ENCODE measurements around the gene ATG4B.

DNA sequence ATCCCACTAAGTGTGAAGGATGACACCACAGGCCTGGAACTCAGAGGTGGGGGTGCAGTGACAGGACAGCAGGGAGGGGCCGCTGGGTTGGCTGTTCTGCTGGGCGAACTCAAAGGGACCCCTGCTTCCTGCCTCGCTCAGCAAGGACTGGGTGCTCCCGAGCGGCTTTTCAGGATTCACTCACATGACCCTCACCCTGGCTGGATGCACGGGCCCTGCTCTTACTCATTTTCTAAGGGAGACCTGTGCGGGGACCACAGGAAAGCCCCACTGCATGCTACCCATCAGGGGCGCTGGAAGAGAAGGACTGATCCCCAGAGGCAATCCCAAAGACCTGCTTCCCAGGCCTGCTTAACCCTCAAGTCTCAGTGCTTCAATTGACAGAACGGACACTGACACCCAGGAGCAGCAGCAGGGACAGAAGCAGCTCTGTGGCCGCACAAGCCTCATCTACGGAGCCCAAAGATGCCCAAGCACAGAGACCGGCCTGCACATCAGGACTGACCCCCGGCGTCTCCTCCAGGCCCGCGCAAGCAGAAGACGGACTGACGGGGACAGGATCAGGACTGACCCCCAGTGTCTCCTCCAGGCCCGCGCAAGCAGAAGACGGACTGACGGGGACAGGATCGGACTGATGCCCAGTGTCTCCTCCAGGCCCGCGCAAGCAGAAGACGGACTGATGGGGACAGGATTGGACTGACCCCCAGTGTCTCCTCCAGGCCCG lies 30.2 kb upstream of the ATG4B start:
- TF ChIP-seq, protein P1, sequence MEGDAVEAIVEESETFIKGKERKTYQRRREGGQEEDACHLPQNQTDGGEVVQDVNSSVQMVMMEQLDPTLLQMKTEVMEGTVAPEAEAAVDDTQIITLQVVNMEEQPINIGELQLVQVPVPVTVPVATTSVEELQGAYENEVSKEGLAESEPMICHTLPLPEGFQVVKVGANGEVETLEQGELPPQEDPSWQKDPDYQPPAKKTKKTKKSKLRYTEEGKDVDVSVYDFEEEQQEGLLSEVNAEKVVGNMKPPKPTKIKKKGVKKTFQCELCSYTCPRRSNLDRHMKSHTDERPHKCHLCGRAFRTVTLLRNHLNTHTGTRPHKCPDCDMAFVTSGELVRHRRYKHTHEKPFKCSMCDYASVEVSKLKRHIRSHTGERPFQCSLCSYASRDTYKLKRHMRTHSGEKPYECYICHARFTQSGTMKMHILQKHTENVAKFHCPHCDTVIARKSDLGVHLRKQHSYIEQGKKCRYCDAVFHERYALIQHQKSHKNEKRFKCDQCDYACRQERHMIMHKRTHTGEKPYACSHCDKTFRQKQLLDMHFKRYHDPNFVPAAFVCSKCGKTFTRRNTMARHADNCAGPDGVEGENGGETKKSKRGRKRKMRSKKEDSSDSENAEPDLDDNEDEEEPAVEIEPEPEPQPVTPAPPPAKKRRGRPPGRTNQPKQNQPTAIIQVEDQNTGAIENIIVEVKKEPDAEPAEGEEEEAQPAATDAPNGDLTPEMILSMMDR (IDR thresholded peaks at IDR 0.05; ENCODE audit: insufficient read depth, low read length, poor library complexity, severe bottlenecking): no peak
- TF ChIP-seq EZH2phosphoT487 (conservative IDR thresholded peaks at IDR 0.05; ENCODE audit: low read length): no peak
